Limb (tissue), 2 donors: ENCODE data around the gene LYSMD1.
A peak's percentile ranks its signal among the peaks of the same experiment; 100 is the strongest.

Source experiments
- DNase-seq, 2 donors: peaks; one replicate each; pipeline ENCODE4 v3.0.0-alpha.2; 2016; ENCODE audit errors: extremely low spot score in 2 of 2

LYSMD1 gene

DNA sequence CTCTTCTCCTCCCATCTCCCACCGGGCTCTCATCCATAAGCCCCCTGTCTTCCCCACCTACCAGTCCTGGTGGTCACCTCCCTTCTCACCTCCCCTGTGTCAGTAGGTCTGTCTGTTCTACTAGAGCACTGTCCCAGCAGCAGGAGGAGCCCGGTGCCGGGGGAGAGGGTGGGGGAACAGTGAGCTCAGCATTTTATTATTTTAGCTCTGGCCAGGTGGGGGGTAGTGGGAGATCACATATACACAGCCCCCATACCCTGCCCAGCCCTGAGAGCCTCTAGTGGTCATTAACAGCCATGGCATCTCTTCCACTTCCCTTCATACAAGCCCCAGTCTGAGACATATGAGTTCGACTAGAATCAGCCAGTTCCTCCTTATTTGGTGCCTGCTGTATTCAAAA lies 10.2 kb upstream of the LYSMD1 start, which contains the start of gene TMOD4:
Gene TMOD4 (minus strand): TSS at position 119 of the 400 bp plus-strand sequence. CDS start 1,106 bp downstream, outside the sequence.
- peak in 1 of 2 donors; percentile 29 for DNase-seq

DNA sequence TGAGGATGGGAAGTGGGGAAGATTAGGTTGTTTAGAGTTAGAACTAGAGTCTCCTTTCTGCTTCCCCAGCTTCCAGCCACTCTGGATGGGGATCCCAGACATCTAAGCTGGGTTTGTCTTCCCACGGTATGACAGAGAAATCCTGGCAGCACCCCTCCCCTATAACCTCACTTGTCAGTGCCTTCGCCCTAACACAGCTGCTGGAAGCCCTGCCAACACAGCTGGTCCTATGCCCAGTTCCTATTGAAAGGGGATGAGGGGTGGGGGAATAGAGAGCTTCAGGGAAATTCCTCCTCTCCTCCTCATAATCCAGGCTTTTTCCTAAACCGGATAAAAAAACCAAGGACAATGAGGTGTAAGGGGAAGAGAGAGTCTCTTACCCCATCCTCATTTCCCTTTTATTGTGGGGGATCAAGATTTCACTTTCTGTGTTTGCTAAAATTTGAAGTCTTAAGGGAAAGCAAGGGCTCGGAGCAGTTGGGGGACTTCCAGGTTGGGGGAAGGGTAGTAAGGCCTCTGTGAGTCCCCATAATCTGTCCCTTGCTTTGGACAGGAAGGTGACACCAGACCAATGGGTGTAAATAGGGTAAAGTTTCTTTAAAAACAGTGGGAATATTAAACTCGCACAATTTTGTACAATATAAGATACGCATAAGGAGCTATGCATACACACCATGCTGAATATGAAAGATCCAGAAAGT lies 9.5 kb upstream of the LYSMD1 start:
- peak in 1 of 2 donors; percentile 10 for DNase-seq

DNA sequence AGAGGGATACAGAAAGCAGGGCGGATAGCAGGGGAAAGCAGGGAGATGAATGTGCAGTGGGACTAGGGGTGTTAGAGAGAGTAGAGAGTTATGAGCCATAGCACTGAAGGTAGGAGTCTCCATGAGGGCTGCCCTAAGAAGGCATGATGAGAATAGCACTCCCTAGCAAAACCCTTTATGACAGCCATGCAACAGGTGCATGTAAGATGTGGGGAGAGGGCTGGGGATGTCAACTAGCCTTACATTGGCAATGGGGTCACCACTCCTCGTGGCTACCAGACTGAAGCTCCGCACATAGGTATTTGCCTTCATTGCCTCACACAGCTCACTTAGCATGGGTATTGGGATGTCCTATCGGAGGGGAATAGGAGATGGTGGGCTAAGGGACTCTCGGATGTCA lies 5.5 kb upstream of the LYSMD1 start:
- no peak for DNase-seq

DNA sequence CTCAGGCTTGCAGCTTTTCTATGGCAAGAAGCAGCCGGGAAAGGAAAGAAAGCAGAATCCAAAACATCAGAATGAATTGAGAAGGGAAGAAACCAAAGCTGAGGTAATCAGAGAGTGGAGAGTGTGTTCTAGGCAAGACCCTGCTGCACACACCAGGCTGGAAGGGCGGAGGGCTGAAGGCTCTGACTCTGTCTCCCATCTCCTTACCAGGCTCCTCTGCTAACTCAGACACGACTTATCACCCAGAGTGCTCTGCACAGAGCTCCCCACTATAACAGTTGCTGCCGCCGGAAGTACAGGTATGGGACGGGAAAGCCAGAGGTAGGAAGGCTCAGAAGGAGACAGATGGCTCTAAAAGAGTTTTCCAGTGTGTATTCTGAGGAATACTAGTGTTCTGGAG lies 1.4 kb upstream of the LYSMD1 start:
- DNase-seq = no peak

DNA sequence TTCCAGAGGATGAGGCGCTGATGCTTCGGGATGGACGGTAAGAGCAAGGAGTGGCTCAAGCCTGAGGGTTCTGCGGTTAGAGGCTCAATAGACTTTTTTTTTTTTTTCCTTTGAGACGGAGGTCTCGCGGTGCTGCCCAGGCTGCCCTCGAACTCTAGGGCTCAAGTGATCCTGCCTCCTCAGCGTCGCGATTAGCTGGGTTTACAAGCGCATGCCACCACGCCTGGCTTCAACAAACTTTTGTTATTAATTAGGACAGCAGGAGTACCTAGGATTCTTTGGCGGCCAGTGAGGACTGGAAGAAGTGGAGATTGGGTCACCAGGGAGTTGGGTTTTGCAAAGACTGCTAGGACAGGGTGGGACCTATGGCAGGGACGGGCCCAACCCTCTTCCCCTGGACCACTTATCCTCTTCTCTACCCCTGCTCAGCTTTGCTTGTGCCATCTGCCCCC lies 829 bp upstream of the LYSMD1 start:
- no peak for DNase-seq

DNA sequence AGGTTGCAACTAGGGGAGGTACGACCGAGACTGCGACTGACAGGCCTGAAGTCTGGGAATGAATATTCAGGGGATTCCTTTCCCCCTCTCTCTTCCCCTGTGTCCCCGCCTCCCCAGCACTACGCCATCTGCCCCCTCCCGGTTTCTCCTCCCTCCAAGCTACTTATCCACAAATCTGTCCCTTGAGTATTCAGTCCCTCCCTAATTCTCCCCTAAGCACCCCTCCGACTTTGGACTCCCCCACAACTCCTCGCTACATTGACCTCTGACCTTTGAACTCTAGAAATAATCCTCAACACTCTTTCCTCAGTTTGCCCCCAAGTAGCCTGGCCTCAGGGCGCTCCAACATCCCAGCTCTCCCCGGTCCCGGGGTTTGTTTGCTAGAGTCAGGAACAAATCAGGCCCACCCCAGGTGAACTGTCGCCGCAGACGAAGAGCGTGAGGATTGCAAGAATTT lies 393 bp downstream of the LYSMD1 start:
- DNase-seq = peak; percentile 59 to 74

DNA sequence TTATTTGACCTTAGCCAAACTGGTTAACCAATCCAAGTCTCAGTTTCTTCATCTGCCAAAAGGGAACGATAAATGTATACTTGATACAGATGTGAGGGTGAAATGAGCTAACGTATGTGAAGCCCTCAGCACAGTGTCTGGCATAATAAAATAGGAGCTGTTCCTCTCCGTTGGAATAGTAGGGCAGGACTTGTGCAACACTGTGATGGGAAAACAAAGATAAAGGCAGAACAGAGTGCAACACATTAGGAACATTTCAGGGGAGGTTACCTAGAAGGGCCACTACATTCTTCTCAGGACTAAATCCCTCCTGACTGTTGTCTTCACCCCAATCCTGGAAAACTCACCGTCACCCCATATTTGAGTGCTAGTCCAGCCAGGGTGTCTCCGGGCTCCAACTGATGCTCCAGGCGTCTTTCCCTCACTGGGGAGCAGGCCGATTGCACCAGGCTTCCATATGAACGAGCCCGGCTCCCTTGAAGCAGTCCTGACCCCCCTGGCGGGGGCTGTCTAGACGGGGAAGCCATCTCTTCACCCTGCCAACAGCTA lies 896 bp downstream of the LYSMD1 start:
- DNase-seq = no peak

DNA sequence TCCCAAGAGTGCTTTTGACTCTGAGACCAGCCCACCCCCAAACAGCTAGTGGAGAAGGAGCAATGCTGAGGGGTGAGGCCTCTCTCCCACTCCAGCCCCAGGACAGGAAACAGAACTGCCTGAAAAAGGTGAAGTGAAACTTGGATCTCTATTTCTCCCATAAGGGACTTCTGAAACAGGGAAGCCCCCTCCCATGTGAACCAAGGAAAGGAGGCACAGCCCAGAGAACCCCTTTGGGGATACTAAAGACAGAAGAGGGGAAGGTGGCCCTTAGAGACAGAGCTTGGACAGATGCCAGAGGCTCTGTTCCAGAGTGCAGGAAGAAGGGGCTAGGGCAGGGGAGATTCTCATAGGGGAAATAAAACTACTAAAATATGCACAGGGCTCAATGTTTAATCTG lies 6.3 kb downstream of the LYSMD1 start:
- no peak for DNase-seq

DNA sequence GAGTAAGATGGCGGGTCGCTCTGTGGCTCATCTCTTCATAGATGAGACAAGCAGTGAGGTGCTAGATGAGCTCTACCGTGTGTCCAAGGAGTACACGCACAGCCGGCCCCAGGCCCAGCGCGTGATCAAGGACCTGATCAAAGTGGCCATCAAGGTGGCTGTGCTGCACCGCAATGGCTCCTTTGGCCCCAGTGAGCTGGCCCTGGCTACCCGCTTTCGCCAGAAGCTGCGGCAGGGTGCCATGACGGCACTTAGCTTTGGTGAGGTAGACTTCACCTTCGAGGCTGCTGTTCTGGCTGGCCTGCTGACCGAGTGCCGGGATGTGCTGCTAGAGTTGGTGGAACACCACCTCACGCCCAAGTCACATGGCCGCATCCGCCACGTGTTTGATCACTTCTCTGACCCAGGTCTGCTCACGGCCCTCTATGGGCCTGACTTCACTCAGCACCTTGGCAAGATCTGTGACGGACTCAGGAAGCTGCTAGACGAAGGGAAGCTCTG lies 6.9 kb downstream of the LYSMD1 start:
- DNase-seq = no peak

DNA sequence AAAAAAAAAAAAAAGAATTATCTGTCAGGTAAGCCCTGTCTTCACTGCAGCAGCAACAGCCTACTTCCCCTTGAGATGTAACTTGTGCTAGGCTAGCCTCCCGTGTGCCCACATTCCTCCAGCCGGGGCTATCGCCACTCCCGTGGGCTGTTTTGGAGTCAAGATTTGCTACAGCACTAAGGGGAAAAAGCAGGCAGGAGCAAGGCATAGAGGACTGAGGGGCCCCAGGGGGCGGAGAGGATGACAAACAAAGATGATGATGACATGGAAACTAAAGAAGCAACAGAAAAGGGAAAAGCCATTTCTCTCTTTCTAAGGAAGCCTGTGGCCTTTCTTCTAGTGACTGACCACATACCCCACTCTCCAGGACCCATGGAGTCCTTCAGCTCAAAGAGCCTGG lies 7.4 kb downstream of the LYSMD1 start:
- no peak for DNase-seq

DNA sequence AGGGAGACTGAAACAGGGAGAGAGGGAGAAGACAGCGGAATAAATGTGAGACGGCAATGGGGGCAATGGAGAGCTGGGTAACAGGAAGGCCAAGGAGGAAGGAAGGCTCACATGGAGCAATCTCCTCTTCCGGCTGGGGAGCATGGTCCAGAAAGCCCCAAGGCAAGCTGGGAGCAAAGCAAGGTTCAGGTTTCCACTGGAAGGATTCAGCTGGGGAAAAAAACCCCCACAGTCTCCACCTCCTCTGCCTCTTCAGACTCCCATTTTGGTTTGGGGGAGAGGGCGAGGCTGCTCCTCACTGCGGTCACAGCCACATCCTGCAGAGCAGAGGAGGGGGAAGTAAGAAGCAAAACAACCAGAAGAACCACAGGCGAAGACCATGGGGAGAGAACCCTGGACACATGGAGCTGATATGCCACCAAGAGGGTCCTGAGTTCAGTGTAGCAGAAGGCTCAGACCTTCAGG lies 8.6 kb downstream of the LYSMD1 start:
- no peak for DNase-seq

DNA sequence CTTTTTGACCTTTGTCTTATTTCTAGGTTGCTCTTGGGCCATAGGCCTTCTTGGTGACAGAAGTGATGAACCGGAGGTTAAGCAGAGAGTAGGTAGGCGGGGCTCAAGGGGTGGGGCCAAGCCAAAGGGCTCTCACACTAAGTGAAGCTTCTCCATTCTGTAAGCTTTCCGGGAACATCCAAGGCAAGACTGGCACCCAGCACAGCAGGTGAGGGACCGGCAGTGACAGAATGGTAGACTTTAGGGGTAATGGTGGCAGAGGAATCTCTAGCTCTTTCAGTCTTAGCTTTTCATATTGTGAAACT lies 9.2 kb downstream of the LYSMD1 start, which contains the start of gene TNFAIP8L2:
Gene TNFAIP8L2 (plus strand): TSS at position 135 of the 305 bp plus-strand sequence. CDS start 2,049 bp downstream, outside the sequence.
- no peak for DNase-seq

DNA sequence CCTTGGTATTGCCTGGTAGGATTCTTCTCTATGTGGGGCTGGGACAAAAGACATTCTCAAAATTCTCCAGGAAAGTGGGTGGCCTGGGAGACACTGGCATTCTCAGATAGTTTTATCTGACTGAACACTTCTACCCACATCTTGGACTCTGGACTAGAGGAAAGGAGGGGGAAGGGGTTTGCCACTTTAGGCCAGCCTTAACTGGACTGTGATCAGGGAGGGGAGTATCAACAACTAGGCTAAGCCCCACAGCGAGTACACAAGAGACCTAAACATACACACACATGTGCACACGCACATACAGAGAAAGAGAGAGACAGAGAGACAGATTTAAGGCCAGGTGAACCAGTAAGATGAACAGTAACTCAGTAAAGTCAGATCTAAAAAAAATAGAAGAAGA lies 18.0 kb downstream of the LYSMD1 start:
- DNase-seq = no peak

DNA sequence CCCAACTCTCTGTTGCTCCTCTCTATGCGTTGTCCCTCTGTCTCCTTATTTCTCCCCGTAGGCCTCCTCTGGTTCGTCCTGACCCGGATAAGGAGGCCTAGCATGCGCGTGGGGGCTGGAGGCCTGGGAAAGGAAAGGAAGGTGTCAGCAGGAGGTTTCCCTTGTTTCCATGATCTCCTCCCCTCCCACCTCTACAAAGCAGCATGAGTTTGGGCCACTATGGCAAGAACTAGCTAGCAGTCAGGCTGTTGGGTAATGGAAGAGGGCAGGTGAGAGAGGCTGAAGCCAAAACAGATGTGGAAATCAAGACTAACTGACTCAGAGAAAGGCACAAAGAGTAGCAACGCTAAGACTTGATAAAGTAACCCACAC lies 18.6 kb downstream of the LYSMD1 start:
- DNase-seq = no peak

DNA sequence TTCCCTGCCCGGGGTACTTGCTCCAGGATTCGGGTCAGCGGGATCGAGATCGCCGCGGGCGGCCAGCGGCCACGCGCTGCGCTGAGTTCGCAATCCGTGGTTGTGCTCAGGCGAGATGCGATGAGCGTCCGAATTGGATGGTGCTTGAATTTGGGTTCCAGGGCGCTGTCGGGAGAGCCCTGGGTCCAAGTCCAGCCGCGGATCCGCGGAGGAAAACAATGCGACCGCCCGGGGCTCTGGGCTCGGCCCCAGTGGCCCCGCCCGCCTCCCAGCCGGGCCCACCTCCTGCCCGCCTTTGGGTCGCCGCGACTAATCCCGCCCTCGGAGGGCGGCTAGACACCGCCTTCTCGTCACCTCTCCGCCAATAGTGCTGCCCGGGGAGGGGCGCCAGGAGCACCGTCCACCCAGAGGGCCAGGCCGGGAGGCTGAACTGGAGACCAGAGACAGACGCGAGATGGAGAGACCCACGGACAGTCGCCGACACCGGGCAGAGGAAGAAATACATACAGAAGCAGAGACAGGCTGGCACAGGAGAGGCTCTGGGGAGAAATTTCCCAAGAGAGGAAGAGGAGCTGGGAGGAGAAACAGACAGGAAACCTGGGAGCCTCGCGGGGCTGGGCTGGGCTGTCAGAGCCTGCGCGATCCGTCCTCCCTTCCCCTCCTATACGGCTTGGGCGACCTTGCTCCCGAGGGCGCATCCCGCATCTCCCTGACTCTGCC lies 19.1 kb downstream of the LYSMD1 start, which contains the start of gene SEMA6C:
Gene SEMA6C (minus strand): TSS at position 220 of the 720 bp plus-strand sequence. CDS start 4,010 bp downstream, outside the sequence.
- peak; percentile 94 for DNase-seq

DNA sequence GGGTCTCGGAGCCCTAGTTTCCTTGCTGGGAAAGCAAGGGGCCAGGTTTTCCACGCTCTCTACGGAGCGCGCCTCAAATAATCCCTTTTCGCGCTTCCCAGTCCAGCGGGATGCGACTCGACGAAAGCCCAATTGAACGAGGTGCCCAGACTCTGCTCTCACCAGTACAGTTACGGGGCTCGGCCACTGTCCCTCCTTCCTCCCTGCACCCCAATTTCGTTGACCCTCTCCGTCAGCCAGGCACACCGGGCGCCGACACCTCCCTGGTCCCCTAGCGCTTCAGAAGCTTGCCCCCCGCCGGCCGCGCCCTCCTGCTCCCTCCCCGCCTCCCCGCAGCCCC lies 19.7 kb downstream of the LYSMD1 start:
- no peak for DNase-seq

DNA sequence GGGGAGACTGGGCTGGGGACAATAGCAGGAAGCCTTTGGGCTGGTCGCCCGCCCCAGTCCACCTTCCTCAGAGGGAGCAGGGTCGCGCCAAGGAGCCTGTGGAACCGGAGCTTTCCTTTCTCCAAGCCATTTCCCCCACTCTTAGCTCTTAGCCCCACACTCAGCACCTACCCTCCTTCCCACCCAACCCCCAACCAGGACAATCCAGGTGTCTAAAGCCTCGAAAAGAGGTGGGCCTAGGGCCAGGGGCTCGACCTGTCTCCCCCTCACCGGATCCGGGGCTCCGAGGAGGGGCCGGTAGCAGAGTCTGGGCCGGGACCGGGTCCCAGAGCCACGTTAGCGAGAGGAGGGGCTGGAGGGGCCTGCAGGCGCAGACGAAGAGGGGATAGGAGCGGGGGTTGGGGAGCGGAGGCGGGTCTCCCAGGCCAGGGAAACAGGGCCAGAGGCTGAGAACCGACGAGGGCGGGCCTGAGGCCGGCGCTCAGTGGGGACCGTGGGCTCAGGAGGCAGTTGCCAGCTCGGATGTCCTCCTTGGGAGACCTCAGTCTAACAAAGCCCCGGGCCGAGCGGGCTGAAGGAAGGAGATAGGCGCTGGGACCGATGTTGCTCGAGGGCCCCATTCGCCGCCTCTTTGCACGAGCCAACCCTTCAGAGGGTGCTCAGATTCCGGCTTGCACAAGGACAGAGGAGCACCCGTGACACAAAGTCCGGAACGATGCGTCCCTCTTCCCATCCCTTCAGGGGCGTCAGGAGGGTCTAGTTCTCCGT lies 20.2 kb downstream of the LYSMD1 start:
- peak in 1 of 2 donors; percentile 65 for DNase-seq

DNA sequence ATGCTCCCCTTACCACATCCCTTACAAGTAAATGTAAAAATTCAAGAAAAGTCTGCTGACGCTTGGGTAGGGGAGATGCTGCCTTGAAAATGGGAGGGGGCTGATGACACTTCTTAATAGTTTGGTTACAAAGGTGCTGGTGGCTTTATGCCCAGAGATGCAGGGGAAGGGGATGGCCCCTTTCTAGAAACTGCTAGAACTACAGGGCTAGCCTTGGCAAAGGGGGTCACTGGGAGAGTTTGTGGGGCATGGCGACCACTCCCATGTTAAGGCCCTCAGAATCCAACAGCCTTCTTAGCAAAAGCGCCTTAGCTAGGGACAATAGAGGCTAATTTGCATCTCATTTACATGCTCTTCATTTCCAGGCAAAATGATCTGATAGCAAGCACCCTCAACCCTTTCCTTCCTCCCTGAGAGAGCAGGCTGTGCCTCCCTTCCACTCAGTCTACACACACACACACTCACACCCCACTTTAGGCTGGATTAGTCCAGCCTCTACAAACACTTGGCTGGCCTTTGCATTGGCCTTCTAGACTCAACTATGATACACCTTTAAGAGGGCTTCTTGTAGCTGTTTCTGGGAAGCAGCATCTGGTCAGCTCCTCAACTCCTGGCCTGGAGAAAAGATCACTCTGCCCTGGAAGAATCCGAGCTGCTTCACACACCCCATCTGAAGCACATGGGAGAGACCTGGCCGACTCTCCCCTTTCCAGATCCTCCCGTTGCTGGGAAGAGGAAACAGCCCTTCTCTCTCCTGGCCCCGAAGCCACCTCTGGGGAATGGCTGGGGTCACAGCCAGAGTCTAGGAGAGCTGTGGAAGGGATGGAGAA lies 21.0 kb downstream of the LYSMD1 start:
- peak in 1 of 2 donors; percentile 58 for DNase-seq

DNA sequence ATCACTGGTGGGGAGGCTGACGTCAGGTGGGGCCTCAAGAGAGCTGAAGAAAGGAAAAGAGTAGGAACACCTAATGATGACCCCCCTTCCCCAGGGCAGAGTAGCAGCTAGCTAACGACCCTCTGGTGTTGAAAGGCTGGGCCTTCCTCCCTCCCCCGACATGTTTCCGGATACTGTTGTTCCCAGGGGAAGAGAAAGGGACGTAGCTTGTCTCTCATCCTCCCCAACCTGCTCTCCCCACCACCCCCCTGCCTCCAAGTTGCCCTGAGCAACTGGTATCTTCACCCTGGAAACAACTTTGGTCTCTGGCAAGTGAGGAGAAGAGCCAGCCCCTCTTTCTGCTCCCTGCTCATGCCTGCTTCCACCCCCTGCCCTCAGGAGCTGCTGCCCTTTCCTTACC lies 21.7 kb downstream of the LYSMD1 start:
- DNase-seq = no peak

DNA sequence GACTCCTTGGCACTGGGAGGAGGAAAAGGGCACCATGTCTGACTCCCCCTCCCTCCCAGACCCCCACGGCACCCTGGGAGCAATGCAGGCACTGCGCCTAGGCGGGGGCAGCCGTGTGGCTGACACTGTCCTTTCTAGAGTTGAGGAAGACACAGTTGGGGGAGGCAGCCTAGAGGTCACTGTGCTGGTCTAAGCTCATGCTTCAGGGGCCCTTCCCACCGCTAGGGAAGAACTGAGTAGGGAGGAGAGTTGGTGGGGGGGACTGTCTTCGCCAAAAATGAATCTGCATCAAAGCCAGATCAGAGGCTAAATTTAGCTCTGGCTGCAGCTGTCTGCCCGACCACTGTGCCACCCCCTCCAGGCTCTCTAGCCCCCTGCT lies 22.7 kb downstream of the LYSMD1 start:
- peak in 1 of 2 donors; percentile 35 for DNase-seq
